Left renal pelvis (tissue), 4 donors: ENCODE results near the gene OBSL1. TPM values are rescaled to one million over a fixed set of nuclear protein-coding genes. Genes with fewer than 3 reads are reported as not detected.

Source experiments
- DNase-seq, 4 donors: peaks; one replicate each; pipeline ENCODE4 v3.0.0-alpha.2; 2013; ENCODE audit warnings: low read depth in 4 of 4, low spot score in 3 of 4
- polyA plus RNA-seq, 4 donors: library from polyadenylated mRNA; unstranded; fragments of 120-200 nt; gene quantifications; one replicate each; pipeline ENCODE4 v1.2.1, GENCODE V29; 2013; ENCODE audit not compliant: insufficient read length in 4 of 4

Gene OBSL1
- polyA plus RNA-seq, 4 donors: 104 to 200 (median 132) TPM

GRCh38 chr2:219597552-219598307, 26.4 kb upstream of the OBSL1 start, which contains the start of gene STK11IP:
STK11IP (plus strand) TSS chr2:219597857; CDS start chr2:219598120, 263 bp downstream.
- peak; percentile 95 to 97 (median 96) for DNase-seq

- DNase-seq: no peak
Observed at GRCh38 chr2:219596954-219597551, 25.7 kb upstream of the OBSL1 start.

GRCh38 chr2:219595256-219595655, 23.9 kb upstream of the OBSL1 start:
- peak in 1 of 4 donors; percentile 61 for DNase-seq

GRCh38 chr2:219593154-219593553, 21.8 kb upstream of the OBSL1 start:
- no peak for DNase-seq

- no peak for DNase-seq
Observed at GRCh38 chr2:219592736-219593135, 21.4 kb upstream of the OBSL1 start.

- DNase-seq: no peak
Observed at GRCh38 chr2:219591091-219591490, 19.8 kb upstream of the OBSL1 start.

GRCh38 chr2:219581346-219581745, 10.0 kb upstream of the OBSL1 start:
- DNase-seq: no peak

GRCh38 chr2:219578811-219579613, 7.7 kb upstream of the OBSL1 start:
- no peak for DNase-seq

GRCh38 chr2:219576505-219577388, 5.4 kb upstream of the OBSL1 start:
- no peak for DNase-seq

- DNase-seq: no peak
Observed at GRCh38 chr2:219575566-219576504, 4.5 kb upstream of the OBSL1 start.

- no peak for DNase-seq
Observed at GRCh38 chr2:219574484-219575311, 3.4 kb upstream of the OBSL1 start.

GRCh38 chr2:219573166-219573565, 1.8 kb upstream of the OBSL1 start:
- DNase-seq: no peak

GRCh38 chr2:219572237-219573001, 1.1 kb upstream of the OBSL1 start, which contains the start of gene INHA:
INHA (plus strand) TSS chr2:219572310; CDS start chr2:219572375, 65 bp downstream.
- DNase-seq: no peak

GRCh38 chr2:219570924-219571310, 422 bp downstream of the OBSL1 start:
- no peak for DNase-seq

GRCh38 chr2:219570194-219570923, 980 bp downstream of the OBSL1 start:
- DNase-seq: no peak

GRCh38 chr2:219569635-219570034, 1.7 kb downstream of the OBSL1 start:
- no peak for DNase-seq

- no peak for DNase-seq
Observed at GRCh38 chr2:219569041-219569440, 2.3 kb downstream of the OBSL1 start.
